Tongue (tissue), 2 donors: ENCODE measurements around the gene RAPGEF4. TPM values are rescaled to one million over a fixed set of nuclear protein-coding genes. Genes with fewer than 3 reads are reported as not detected.
A peak's percentile ranks its signal among the peaks of the same experiment; 100 is the strongest.

Experiments used
- DNase-seq: peaks from one replicate; pipeline ENCODE4 v3.0.0-alpha.2; 2015
- total RNA-seq: library from RNA; depleted of rRNA; stranded (reverse); fragments of >200 nt; gene quantifications from one replicate; pipeline ENCODE4 v1.2.3, GENCODE V29; 2014

Gene RAPGEF4
- total RNA-seq, 1 donor from 2014 or later = 11.3 TPM

- no peak for DNase-seq
Observed at GRCh38 chr2:172967036-172967982, 231.7 kb downstream of the RAPGEF4 start.

GRCh38 chr2:172968061-172968469, 232.4 kb downstream of the RAPGEF4 start:
- peak; percentile 32 for DNase-seq

- DNase-seq = no peak
Observed at GRCh38 chr2:172969166-172969565, 233.5 kb downstream of the RAPGEF4 start.

- no peak for DNase-seq
Observed at GRCh38 chr2:172969609-172970008, 234.0 kb downstream of the RAPGEF4 start.

- DNase-seq = no peak
Observed at GRCh38 chr2:172970660-172971059, 235.0 kb downstream of the RAPGEF4 start.

- no peak for DNase-seq
Observed at GRCh38 chr2:172972005-172972619, 236.5 kb downstream of the RAPGEF4 start.

GRCh38 chr2:172974762-172975161, 239.1 kb downstream of the RAPGEF4 start:
- no peak for DNase-seq

GRCh38 chr2:172976116-172976515, 240.5 kb downstream of the RAPGEF4 start:
- DNase-seq = no peak

GRCh38 chr2:172976816-172977215, 241.2 kb downstream of the RAPGEF4 start:
- DNase-seq = no peak

- DNase-seq = no peak
Observed at GRCh38 chr2:172977270-172978062, 241.8 kb downstream of the RAPGEF4 start.

GRCh38 chr2:172978063-172978383, 242.4 kb downstream of the RAPGEF4 start:
- no peak for DNase-seq

GRCh38 chr2:172985139-172985892, 249.7 kb downstream of the RAPGEF4 start:
- no peak for DNase-seq

- DNase-seq = no peak
Observed at GRCh38 chr2:172986040-172986439, 250.4 kb downstream of the RAPGEF4 start.

- DNase-seq = no peak
Observed at GRCh38 chr2:172988728-172989127, 253.1 kb downstream of the RAPGEF4 start.

GRCh38 chr2:172991031-172991430, 255.4 kb downstream of the RAPGEF4 start:
- no peak for DNase-seq

GRCh38 chr2:172993139-172993538, 257.5 kb downstream of the RAPGEF4 start:
- no peak for DNase-seq

- no peak for DNase-seq
Observed at GRCh38 chr2:172993931-172994717, 258.5 kb downstream of the RAPGEF4 start.

GRCh38 chr2:172994864-172995263, 259.2 kb downstream of the RAPGEF4 start:
- no peak for DNase-seq

GRCh38 chr2:172995323-172996244, 259.9 kb downstream of the RAPGEF4 start:
- DNase-seq = peak; percentile 43

GRCh38 chr2:172996387-172996961, 260.8 kb downstream of the RAPGEF4 start:
- DNase-seq = no peak
